Ramos (cell line): ENCODE measurements around the gene TTYH3.
"Not testable (repeated sequence)": the region's sequence is repeated elsewhere in the genome, so short reads cannot be mapped to it uniquely, and the experiment has no call there.

ENCODE experiments used
- in situ Hi-C: fragments of 300-500 bp; cut with MboI; formaldehyde crosslinking; loops from one replicate; pipeline ENCODE4 v1.14.3; 2022; ENCODE audit warnings: low sequenced_read_pairs; ENCODE audit not compliant: unreplicated experiment

Gene TTYH3

GRCh38 chr7:2661096-2661449 lies 29.3 kb downstream of the TTYH3 start:
- in situ Hi-C loops: no loop called here

- in situ Hi-C loops: no loop called here
These were observed 30.0 kb downstream of the TTYH3 start for GRCh38 chr7:2661602-2662272.

DNA sequence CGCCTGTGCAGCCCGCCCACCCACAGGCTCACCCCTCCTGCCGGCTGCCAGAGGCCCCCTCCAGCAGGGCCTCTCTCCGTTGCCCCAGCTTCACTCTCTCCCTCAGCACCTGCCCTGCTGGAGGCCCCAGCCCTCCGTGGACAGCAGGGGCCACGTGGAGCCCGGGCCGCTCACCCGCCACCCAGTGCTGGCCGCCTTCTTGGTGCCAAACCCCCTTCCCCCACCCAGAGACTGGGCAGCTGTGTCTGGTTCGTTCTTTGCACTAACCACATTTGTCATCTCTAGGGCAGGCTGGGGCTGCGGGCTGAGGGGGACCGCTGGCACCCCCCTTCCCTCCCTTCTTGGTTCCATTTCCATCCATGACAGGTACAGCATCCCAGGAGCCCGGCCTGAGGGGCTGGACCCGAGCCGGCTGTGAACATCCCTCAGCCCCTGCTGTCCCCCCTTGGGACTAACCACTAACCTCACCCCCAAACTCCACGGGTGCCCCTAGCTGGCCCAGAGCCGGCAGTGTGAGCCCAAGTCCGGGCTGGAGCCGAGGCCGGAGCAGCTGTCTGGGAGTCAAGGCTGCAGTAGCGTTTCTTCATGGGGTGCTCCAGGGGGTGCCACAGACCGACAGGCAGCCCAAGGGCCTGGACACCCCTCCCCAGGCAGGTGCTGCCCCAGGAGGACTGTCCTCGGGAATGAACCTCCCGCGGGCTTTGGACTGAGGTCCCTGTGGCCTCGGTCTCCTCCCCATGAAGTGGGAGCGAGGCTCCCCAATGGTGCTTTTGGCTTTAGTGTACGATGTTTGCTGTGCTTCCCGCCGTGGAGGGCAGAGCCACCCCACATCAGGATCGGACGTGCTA lies 30.7 kb downstream of the TTYH3 start:
- in situ Hi-C loops: no loop called here

DNA sequence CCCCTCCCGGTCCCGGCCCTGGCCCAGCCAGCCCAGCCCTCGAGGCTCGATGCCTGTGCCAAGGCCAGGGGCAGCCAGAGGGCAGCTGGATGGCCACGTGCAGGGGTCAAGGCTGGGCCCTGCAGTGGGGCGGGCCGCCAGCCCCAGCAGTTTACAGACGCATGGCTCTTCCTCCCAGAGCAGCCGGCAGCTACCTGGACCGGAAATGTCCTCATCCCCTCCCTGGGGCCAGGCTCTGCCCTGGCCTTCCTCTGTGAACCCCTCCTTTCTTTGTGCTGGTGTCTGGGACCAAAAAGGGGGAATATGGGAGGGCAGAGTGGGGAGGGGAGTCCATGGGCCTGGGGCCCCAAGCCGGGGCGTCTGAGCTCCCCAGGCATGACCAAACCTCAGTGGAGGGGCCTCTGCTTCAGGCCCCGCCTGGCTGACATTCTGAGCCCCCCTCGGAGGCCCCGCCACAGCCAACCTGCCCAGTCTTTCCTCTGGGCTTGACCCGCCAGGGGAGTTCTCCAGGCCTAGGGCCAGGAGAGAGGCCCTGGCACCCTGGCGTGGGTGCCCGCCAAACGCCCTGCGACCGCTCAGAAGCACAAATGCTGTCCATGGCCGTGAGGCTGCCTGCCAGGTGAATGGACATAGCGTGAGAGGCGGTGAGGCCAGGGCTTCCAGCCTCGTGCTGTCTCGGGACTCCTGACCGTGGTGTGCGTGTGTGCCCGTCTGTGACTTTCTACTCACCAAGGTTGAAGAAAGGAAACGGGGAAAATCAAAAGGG lies 31.5 kb downstream of the TTYH3 start:
- in situ Hi-C loops: no loop called here

- in situ Hi-C loops: no loop called here
These were observed 32.2 kb downstream of the TTYH3 start for GRCh38 chr7:2663960-2664359.

DNA sequence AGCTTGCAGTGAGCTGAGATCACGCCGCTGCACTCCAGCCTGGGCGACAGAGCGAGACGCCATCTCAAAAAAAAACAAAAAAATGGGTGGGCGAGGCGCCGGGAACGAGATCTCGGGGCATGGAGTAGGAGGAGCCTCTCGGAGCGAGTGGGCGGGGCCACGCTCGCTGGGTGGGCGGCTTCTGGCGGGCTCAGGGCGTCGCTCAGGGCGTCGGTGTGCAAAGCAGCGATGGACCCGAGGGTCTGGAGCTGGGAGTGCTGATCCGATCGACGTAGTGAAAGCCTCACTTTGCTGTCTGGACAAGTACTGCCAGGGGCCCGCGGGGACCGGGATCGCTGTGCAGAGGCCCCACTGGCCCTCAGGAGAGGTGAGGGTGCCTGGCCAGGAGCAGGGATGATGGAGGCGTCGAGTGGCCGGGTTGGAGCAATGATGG lies 33.6 kb downstream of the TTYH3 start:
- in situ Hi-C loops: no loop called here

- in situ Hi-C loops: no loop called here
These were observed 34.4 kb downstream of the TTYH3 start for GRCh38 chr7:2666155-2666554.

DNA sequence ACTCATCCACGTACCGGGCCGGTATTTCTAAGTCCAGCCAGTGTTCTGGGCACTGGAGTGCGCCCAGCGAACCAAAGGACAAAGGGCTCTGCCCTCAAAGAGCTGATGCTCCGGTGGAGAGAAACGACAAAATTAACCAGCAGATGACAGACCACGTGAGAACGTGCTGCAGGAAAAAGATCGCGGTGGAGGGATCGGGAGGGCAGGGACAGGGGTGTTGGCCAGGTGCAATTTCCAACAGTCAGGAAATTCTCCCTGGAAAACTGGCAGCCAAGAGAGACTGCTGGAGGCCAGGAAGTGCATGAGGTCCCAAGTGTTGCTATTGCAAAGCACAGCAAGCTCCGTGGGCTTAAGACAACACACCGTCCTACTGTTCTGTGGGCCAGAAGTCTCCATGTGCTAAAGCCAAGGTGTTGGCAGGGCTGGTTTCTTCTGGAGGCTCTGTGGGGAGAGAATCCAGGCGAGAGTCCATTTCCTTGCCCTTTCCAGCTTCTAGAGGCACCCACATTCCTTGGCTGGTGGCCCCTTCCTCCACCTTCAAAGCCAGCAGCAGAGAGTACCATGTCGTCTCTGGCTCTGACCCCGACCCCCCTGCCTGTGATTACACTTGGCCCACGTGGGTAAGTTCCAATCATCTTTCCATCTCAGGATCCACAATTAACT lies 34.9 kb downstream of the TTYH3 start:
- in situ Hi-C loops: no loop called here

- in situ Hi-C loops: no loop called here
These were observed 36.1 kb downstream of the TTYH3 start for GRCh38 chr7:2667843-2668242.

GRCh38 chr7:2668401-2668800 lies 36.6 kb downstream of the TTYH3 start:
- in situ Hi-C loops: no loop called here

- in situ Hi-C loops: no loop called here
These were observed 38.4 kb downstream of the TTYH3 start for GRCh38 chr7:2670171-2670570.

DNA sequence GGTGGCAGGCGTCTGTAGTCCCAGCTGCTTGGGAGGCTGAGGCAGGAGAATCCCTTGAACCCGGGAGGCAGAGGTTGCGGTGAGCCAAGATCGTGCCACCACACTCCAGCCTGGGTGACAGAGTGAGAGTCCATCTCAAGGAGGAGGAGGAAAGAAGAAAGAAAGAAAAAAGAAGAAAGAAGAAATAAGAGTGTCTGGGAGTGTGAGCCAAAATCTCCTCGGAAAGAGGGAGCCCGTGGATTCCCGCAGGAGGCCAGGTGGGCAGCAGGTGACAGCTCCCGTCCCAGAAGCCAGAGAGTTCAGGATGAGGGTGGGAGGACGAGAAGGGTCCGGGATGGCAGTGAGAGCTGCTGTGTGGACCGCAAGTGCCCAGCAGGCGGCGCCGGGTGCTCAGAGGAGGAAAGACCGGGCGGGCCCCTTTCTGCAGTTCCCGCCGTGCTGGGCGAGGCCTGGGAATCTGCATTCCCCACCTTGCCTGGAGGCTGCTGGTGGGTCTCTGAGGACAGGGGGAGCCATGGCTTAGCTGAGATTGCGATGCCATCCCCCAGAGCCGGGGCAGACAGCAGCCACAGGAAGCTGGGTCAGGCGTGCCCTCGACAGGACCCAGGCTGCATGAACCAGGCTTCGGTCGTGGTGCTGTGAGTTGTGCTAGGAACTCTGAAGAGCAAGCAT lies 39.1 kb downstream of the TTYH3 start:
- in situ Hi-C loops: no loop called here

GRCh38 chr7:2673214-2673613 lies 41.4 kb downstream of the TTYH3 start:
- in situ Hi-C loops: not testable (repeated sequence)

DNA sequence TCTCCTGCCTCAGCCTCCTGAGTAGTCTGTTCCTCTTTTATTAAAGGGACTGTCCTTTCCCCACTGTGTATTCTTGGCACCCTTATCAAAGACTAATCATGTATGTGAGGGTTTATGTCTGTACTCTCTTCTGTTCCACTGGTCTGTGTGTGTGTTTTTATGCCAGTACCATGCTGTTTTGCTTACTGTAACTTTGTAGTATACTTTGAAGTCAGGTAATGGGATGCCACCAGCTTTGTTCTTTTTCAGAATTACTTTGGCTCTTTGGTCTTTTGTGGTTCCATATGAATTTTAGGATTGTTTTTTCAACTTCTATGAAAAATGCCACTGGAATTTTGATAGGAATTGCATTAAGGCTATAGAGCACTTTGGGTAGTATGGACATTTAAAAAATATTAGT lies 42.1 kb downstream of the TTYH3 start:
- in situ Hi-C loops: no loop called here

DNA sequence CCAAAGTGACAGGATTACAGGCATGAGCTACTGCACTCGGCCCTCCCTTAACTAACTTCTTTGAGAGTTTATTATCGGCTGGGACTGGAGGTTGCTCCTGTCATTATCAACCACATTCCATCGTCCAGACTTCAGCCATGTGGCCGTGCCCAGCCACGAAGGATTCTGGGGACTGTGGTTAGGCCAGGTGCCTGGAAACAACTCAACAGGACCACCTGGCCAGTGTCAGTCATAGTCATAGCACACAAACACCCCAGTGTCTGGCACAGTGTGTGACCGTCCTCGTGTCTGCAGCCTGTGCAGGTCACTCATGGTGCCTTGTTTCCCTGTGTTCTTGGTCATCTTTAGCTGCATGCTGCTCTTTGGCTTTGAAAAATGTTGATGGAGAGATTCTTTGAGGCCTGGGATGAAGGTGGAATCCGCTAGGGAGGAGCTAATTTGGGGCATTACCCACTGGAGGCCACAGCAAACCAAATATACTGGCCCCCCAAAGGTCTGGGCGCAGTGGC lies 43.5 kb downstream of the TTYH3 start:
- in situ Hi-C loops: no loop called here

DNA sequence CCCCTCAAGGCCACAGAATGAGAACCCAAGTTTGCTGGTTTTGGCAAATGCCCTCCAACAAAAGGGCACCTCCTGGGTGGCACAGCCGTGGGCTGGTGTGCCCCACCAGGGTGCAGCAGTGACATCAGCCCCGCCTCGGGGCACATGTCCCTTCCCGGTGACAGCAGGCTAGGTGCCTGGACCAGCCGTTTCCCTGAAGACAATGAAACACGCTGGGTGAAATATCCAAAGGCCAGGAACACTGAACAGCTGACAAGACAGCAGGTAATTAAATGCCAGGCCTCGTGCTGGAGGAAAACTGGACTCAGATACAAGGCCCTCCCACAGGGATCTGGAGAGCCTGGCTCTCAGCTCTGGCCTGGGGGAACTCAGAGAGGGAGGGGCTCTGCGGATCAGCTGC lies 44.8 kb downstream of the TTYH3 start:
- in situ Hi-C loops: not testable (repeated sequence)

- in situ Hi-C loops: not testable (repeated sequence)
These were observed 46.7 kb downstream of the TTYH3 start for GRCh38 chr7:2678454-2678853.

DNA sequence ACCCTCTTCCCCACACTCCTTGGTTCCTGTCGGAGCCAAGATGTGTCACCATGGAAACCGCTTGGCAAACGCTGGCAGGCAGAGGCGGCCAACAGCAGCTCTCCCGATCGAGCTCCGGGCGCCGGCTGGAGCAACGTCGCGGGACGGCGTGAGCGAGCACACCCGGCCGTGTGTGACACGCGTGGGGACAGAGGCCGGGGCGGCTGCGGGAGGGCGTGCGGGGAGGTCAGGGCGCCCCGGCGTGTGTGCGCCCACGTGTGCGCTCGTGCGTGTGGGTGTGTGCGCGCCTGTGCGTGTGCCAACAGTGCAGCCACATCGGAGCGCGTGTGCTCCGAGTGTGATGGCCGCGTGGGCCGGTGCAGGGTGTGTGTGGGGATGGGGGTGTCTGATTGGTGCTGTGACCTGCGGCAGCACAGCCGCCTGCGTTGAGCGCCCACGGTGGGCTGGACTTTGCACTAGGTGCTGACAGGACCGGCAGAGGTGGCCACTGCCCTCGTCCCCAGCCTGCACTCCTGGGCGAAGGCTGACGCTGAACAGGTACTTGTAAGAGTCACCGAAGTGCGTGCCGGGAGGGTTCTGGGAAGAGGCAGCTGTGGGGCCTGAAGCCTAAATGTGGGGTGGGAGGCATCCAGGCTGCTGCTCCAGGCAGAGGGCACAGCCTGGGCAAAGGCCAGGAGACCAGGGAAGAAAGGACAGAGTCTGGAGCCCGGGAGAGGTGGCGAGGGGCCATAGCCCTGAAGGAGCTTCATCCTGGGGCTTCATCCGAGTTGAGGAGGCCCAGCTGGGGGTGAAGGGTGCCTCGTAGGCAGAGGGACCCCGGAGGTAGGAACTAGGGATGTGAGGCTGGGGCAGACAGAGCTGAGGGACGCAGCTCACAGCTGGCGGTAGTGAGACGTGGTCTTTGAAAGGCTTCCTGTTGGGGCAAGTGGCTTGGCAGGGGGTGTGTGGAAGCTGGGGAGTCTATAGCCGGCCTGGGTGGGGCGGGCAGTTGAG lies 47.6 kb downstream of the TTYH3 start:
- in situ Hi-C loops: loop anchor here (10.0 kb wide), 1 partner anchor 225 kb away; no protein-coding TSS in a partner anchor
